Kidney capillary endothelial cell (primary cell): ENCODE results near the gene PRICKLE1.

ENCODE experiments used
- DNase-seq: peaks from one replicate; pipeline ENCODE4 v3.0.0-alpha.2; 2018; ENCODE audit warnings: low spot score

PRICKLE1 gene

GRCh38 chr12:42490261-42490842, 99.2 kb downstream of the PRICKLE1 start:
- no peak for DNase-seq

GRCh38 chr12:42486407-42486806, 103.1 kb downstream of the PRICKLE1 start:
- no peak for DNase-seq

GRCh38 chr12:42485823-42486222, 103.7 kb downstream of the PRICKLE1 start:
- no peak for DNase-seq

- DNase-seq, result no peak
These were observed 104.5 kb downstream of the PRICKLE1 start for GRCh38 chr12:42484996-42485395.

GRCh38 chr12:42483521-42483790, 106.1 kb downstream of the PRICKLE1 start:
- DNase-seq, result no peak

GRCh38 chr12:42482748-42483520, 106.6 kb downstream of the PRICKLE1 start:
- peak; percentile 59 for DNase-seq

- peak; percentile 89 for DNase-seq
These were observed 107.4 kb downstream of the PRICKLE1 start for GRCh38 chr12:42482041-42482747.

GRCh38 chr12:42481368-42481767, 108.2 kb downstream of the PRICKLE1 start:
- no peak for DNase-seq

GRCh38 chr12:42477941-42478340, 111.6 kb downstream of the PRICKLE1 start:
- no peak for DNase-seq

- DNase-seq, result no peak
These were observed 114.4 kb downstream of the PRICKLE1 start for GRCh38 chr12:42475106-42475505.

GRCh38 chr12:42474391-42474790, 115.2 kb downstream of the PRICKLE1 start:
- DNase-seq, result peak; percentile 91

GRCh38 chr12:42473561-42473960, 116.0 kb downstream of the PRICKLE1 start:
- DNase-seq, result no peak

- DNase-seq, result no peak
These were observed 116.4 kb downstream of the PRICKLE1 start for GRCh38 chr12:42473130-42473529.

- no peak for DNase-seq
These were observed 117.2 kb downstream of the PRICKLE1 start for GRCh38 chr12:42472376-42472775.

- no peak for DNase-seq
These were observed 120.0 kb downstream of the PRICKLE1 start for GRCh38 chr12:42469355-42470175.

GRCh38 chr12:42468921-42469320, 120.6 kb downstream of the PRICKLE1 start:
- no peak for DNase-seq

- DNase-seq, result no peak
These were observed 121.2 kb downstream of the PRICKLE1 start for GRCh38 chr12:42468341-42468821.

- DNase-seq, result no peak
These were observed 125.9 kb downstream of the PRICKLE1 start for GRCh38 chr12:42463671-42464070.

GRCh38 chr12:42462486-42462885, 127.1 kb downstream of the PRICKLE1 start:
- peak; percentile 31 for DNase-seq

- no peak for DNase-seq
These were observed 130.2 kb downstream of the PRICKLE1 start for GRCh38 chr12:42459336-42459847.

- no peak for DNase-seq
These were observed 131.0 kb downstream of the PRICKLE1 start for GRCh38 chr12:42458575-42458974.

GRCh38 chr12:42450248-42450647, 139.3 kb downstream of the PRICKLE1 start:
- DNase-seq, result no peak
